Measurements from ENCODE around the gene NOM1. TPM values are rescaled to one million over a fixed set of nuclear protein-coding genes. Genes with fewer than 3 reads are reported as not detected.

NOM1 gene
- total RNA-seq, 1 experiment from 2014 or later: 31.7 TPM

GRCh38 chr7:157007470-157008066 is 58.1 kb downstream of the NOM1 start:
- H3K9ac ChIP-seq (ENCODE audit: extremely low read depth, insufficient read length, low read length): no peak overlapping the region
- Mint-ChIP-seq H3K9me3 (peaks cover 4 to 12% of the 10 kb centered on the region in 2 experiments; a peak in 1 of 5 replicates), H3K4me1 (peaks cover 9 to 15% of the 10 kb centered on the region in 2 experiments; a peak in 3 of 4 replicates), H3K27ac (no peak overlapping the region), H3K36me3 (ENCODE audit: insufficient read depth in 1 of 3, low read depth in 3 of 3) (no peaks in the 10 kb centered on the region; a peak in 1 of 7 replicates), H3K4me3 (no peak overlapping the region), H3K27me3 (ENCODE audit: low read depth) (peaks cover 91% of the 10 kb centered on the region)
- no peak overlapping the region for H3K4me2 ChIP-seq (ENCODE audit: insufficient read depth, insufficient read length, low read length)
- H3K4ac ChIP-seq (ENCODE audit: low read depth, low read length): no peak overlapping the region
- peaks cover 5% of the 10 kb centered on the region for H3K23me2 ChIP-seq (ENCODE audit: insufficient read length, low read depth, low read length, poor library complexity, severe bottlenecking)
- no peak overlapping the region for H3K56ac ChIP-seq (ENCODE audit: insufficient read length, low read depth, low read length)
- no peak overlapping the region for H4K8ac ChIP-seq (replicated peaks; ENCODE audit: insufficient read length, low read depth, low read length)
- no peak overlapping the region for H2BK15ac ChIP-seq (ENCODE audit: low read depth, low read length)
- peaks cover 85% of the 10 kb centered on the region for H3K27me3 ChIP-seq (ENCODE audit: insufficient read depth, low read length)
- H4K91ac ChIP-seq (ENCODE audit: insufficient read length, low read depth, low read length): no peak overlapping the region
- H3K4me1 ChIP-seq (ENCODE audit: insufficient read depth, low read length): no peaks in the 10 kb centered on the region
- no peaks in the 10 kb centered on the region for H3K79me2 ChIP-seq (ENCODE audit: insufficient read depth, low read length)
- H3K9me3 ChIP-seq (ENCODE audit: control insufficient read depth, low read depth, low read length): no peaks in the 10 kb centered on the region
- H2AFZ ChIP-seq (ENCODE audit: low read length): no peak overlapping the region
- no peaks in the 10 kb centered on the region for H3K79me1 ChIP-seq (ENCODE audit: insufficient read depth, low read depth, low read length, poor library complexity, severe bottlenecking)
- H3K18ac ChIP-seq (ENCODE audit: insufficient read length, low read depth, low read length): no peak overlapping the region
- H3K27ac ChIP-seq (ENCODE audit: insufficient read length, low read depth, low read length): no peak overlapping the region
- no peak overlapping the region for H3T11ph ChIP-seq (ENCODE audit: low read length)
- H4K20me1 ChIP-seq (ENCODE audit: control insufficient read depth, insufficient read depth, insufficient read length): no peaks in the 10 kb centered on the region
- no peak overlapping the region for H2BK120ac ChIP-seq (ENCODE audit: low read depth, low read length, poor library complexity, severe bottlenecking)
- H2AK5ac ChIP-seq (ENCODE audit: insufficient read length, low read length): no peak overlapping the region
- no peak for TF ChIP-seq CTCF (conservative IDR thresholded peaks at IDR 0.05)
- H2BK20ac ChIP-seq (ENCODE audit: low read depth, low read length, poor library complexity, severe bottlenecking): no peak overlapping the region
- WGBS (ENCODE audit: extremely low coverage, insufficient read length, low lambda C conversion rate): no CpG with 5 or more reads among the region's 18 CpGs
- DNase-seq: no peak
- H2BK5ac ChIP-seq (ENCODE audit: insufficient read length, low read length): no peak overlapping the region
- no peak overlapping the region for H3K23ac ChIP-seq (ENCODE audit: insufficient read length, low read depth, low read length)
- no peak overlapping the region for H3K14ac ChIP-seq (ENCODE audit: insufficient read depth, low read length)
- no peak overlapping the region for H2BK12ac ChIP-seq (ENCODE audit: insufficient read length, low read depth, low read length)
- no peak overlapping the region for H4K5ac ChIP-seq (ENCODE audit: insufficient read length, low read depth, low read length)

All from H9 (cell line).